ENCODE results near the gene PAX1. TPM values are rescaled to one million over a fixed set of nuclear protein-coding genes. Genes with fewer than 3 reads are reported as not detected.

The PAX1 gene
- total and polyA plus RNA-seq, 7 donors: 0.05 to 0.84 (median 0.34) TPM

GRCh38 chr20:21712443-21713059, 7.1 kb downstream of the PAX1 start:
- Histone ChIP-seq H3K9me3 (no peaks in the 10 kb centered on the region), H3K4me3 (no peak overlapping the region), H3K27ac (no peak overlapping the region), H3K4me1 (no peaks in the 10 kb centered on the region), H3K27me3 (ENCODE audit: insufficient read depth in 3 of 3, low read length in 2 of 3) (peaks cover 3 to 80% (median 27%) of the 10 kb centered on the region in 3 donors), H3K36me3 (ENCODE audit: insufficient read depth in 1 of 2, low read depth in 1 of 2) (no peaks in the 10 kb centered on the region)
- 24 to 51% (median 32%) methylated on average over 17 of the region's 17 CpGs for WGBS, 3 donors
- DNase-seq (no peak), ATAC-seq (no peak)
- intact Hi-C loops (cut with DNase I): loop anchor here (10.0 kb wide), 1 partner anchor 602 kb away; no protein-coding TSS in a partner anchor
- no peak for TF ChIP-seq CTCF (IDR thresholded peaks at IDR 0.05)

GRCh38 chr20:21713470-21713869, 8.0 kb downstream of the PAX1 start:
- Histone ChIP-seq H3K27me3 (ENCODE audit: insufficient read depth in 3 of 3, low read length in 2 of 3) (peaks cover 3 to 73% (median 27%) of the 10 kb centered on the region in 3 donors), H3K4me3 (no peak overlapping the region), H3K9me3 (no peaks in the 10 kb centered on the region), H3K36me3 (ENCODE audit: insufficient read depth in 1 of 2, low read depth in 1 of 2) (no peaks in the 10 kb centered on the region), H3K27ac (no peak overlapping the region), H3K4me1 (no peaks in the 10 kb centered on the region)
- ATAC-seq (no peak), DNase-seq (no peak)
- intact Hi-C loops (cut with DNase I): loop anchor here (10.0 kb wide), 1 partner anchor 601 kb away; no protein-coding TSS in a partner anchor
- WGBS, 3 donors: 8 to 20% (median 16%) methylated on average over 15 of the region's 15 CpGs
- TF ChIP-seq CTCF (IDR thresholded peaks at IDR 0.05): no peak

- peaks cover 3 to 68% (median 27%) of the 10 kb centered on the region in 3 donors for H3K27me3 ChIP-seq (ENCODE audit: insufficient read depth in 3 of 3, low read length in 2 of 3)
- intact Hi-C loops (cut with DNase I): loop anchor here (10.0 kb wide), 1 partner anchor 601 kb away; no protein-coding TSS in a partner anchor
- ATAC-seq (no peak), DNase-seq (no peak)
- H3K36me3 ChIP-seq (ENCODE audit: insufficient read depth in 1 of 2, low read depth in 1 of 2): no peaks in the 10 kb centered on the region
- H3K4me1 ChIP-seq: no peaks in the 10 kb centered on the region
- no peak for TF ChIP-seq CTCF (IDR thresholded peaks at IDR 0.05)
- H3K4me3 ChIP-seq: no peak overlapping the region
- H3K9me3 ChIP-seq: no peaks in the 10 kb centered on the region
- 9 to 14% (median 12%) methylated on average over 26 of the region's 26 CpGs for WGBS, 3 donors
- H3K27ac ChIP-seq: no peak overlapping the region
These were observed 8.4 kb downstream of the PAX1 start for GRCh38 chr20:21713901-21714296.

DNA sequence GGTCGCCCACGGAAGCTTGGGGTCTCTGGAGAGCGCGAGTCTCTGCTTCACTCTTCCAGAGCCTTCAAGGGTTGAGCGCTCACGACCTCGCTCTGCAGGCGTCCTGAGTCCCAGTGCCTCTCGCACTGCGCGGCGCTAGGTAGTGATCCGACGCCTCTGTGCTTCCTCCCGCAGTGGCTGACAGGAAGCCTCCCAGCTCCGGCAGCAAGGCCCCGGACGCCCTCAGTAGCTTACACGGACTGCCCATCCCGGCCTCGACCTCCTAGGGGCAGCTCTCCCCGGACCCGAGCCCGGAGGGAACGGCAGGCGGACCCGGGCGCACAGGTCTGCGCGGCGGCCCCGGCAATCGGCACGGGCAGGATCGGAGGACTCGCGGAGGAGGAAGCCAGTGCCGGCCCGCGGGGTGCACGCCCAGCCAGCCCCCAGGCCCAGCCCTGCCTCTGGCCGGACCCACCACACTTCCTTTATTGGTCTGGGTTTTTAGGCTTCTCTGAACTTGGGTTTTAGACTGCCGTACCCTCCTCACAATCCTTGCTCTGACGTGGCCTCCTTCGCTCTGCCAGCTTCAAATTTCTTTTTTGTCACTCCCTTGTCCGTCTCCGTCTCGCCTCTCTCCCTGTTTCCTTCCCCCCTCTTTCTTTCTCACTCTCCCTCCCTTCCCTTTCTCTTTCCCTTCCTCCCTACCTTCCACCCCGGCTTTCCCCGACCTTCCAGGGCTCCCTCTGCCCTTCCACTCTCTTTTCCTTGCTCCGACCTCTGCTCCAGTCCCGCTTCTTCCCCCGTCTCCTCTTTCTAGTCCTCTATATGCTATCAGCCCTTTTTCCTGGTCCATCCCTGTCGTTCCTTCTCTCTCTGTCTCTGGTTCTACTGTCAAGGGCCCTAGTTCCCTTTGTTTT, 9.1 kb downstream of the PAX1 start:
- Histone ChIP-seq H3K4me1 (no peaks in the 10 kb centered on the region), H3K36me3 (ENCODE audit: insufficient read depth in 1 of 2, low read depth in 1 of 2) (no peaks in the 10 kb centered on the region), H3K4me3 (no peak overlapping the region), H3K27ac (no peak overlapping the region), H3K27me3 (ENCODE audit: insufficient read depth in 3 of 3, low read length in 2 of 3) (peaks cover 3 to 62% (median 22%) of the 10 kb centered on the region in 3 donors), H3K9me3 (no peaks in the 10 kb centered on the region)
- DNase-seq: no peak
- TF ChIP-seq CTCF (IDR thresholded peaks at IDR 0.05): no peak
- intact Hi-C loops (cut with DNase I): loop anchor here (10.0 kb wide), 1 partner anchor 600 kb away; no protein-coding TSS in a partner anchor
- WGBS, 3 donors: 8 to 16% (median 12%) methylated on average over 44 to 54 of the region's 54 CpGs
- no peak for ATAC-seq
